ENCODE results near the gene KRTAP5-2.
"Not testable (repeated sequence)": the region's sequence is repeated elsewhere in the genome, so short reads cannot be mapped to it uniquely, and the experiment has no call there.

Gene KRTAP5-2

GRCh38 chr11:1604711-1605110, 6.6 kb upstream of the KRTAP5-2 start:
- Histone ChIP-seq H3K9me3 (ENCODE audit: severe bottlenecking) (no peaks in the 10 kb centered on the region), H3K4me3 (ENCODE audit: low read depth, low read length) (no peak overlapping the region), H3K27ac (no peak overlapping the region), H3K36me3 (no peaks in the 10 kb centered on the region), H3K27me3 (ENCODE audit: insufficient read depth, low read depth, severe bottlenecking) (peaks cover 48% of the 10 kb centered on the region)
- TF ChIP-seq, protein P1, sequence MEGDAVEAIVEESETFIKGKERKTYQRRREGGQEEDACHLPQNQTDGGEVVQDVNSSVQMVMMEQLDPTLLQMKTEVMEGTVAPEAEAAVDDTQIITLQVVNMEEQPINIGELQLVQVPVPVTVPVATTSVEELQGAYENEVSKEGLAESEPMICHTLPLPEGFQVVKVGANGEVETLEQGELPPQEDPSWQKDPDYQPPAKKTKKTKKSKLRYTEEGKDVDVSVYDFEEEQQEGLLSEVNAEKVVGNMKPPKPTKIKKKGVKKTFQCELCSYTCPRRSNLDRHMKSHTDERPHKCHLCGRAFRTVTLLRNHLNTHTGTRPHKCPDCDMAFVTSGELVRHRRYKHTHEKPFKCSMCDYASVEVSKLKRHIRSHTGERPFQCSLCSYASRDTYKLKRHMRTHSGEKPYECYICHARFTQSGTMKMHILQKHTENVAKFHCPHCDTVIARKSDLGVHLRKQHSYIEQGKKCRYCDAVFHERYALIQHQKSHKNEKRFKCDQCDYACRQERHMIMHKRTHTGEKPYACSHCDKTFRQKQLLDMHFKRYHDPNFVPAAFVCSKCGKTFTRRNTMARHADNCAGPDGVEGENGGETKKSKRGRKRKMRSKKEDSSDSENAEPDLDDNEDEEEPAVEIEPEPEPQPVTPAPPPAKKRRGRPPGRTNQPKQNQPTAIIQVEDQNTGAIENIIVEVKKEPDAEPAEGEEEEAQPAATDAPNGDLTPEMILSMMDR (IDR thresholded peaks at IDR 0.05; ENCODE audit: low read depth, low read length) = no peak
- DNase-seq = no peak

- Histone ChIP-seq H3K27ac (no peak overlapping the region), H3K27me3 (ENCODE audit: insufficient read depth, low read depth, severe bottlenecking) (peaks cover 47% of the 10 kb centered on the region), H3K36me3 (no peaks in the 10 kb centered on the region), H3K9me3 (ENCODE audit: severe bottlenecking) (no peaks in the 10 kb centered on the region), H3K4me3 (ENCODE audit: low read depth, low read length) (no peak overlapping the region)
- TF ChIP-seq, protein P1 (IDR thresholded peaks at IDR 0.05; ENCODE audit: low read depth, low read length) = no peak
- no peak for DNase-seq
These were observed 6.1 kb upstream of the KRTAP5-2 start for GRCh38 chr11:1604181-1604580.

DNA sequence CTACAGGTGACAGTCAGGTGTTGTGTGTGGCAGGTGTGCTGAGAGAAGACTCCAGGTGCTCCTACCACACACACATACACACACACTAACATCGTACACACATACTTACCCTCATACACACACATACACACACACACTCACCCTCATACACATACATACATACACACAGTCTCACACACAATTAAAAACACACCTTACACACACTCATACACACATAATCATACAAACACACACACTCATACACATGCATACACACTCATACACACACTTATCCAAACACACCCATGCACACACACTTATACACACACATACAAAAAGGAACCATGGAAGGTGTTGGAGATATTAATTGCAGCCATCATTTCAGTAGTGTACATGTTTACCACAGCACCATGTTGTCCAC, 5.5 kb upstream of the KRTAP5-2 start:
- TF ChIP-seq, protein P1 (IDR thresholded peaks at IDR 0.05; ENCODE audit: low read depth, low read length) = no peak
- Histone ChIP-seq H3K27ac (no peak overlapping the region), H3K9me3 (ENCODE audit: severe bottlenecking) (no peaks in the 10 kb centered on the region), H3K36me3 (no peaks in the 10 kb centered on the region), H3K27me3 (ENCODE audit: insufficient read depth, low read depth, severe bottlenecking) (peaks cover 41% of the 10 kb centered on the region), H3K4me3 (ENCODE audit: low read depth, low read length) (no peak overlapping the region)
- no peak for DNase-seq

GRCh38 chr11:1601663-1602062, 3.6 kb upstream of the KRTAP5-2 start:
- H3K4me3 ChIP-seq (ENCODE audit: low read depth, low read length); H3K27ac ChIP-seq; H3K9me3 ChIP-seq (ENCODE audit: severe bottlenecking); H3K36me3 ChIP-seq; DNase-seq: not testable (repeated sequence)
- peaks cover 43% of the 10 kb centered on the region for H3K27me3 ChIP-seq (ENCODE audit: insufficient read depth, low read depth, severe bottlenecking)

GRCh38 chr11:1600626-1601025, 2.5 kb upstream of the KRTAP5-2 start:
- Histone ChIP-seq H3K36me3 (no peaks in the 10 kb centered on the region), H3K9me3 (ENCODE audit: severe bottlenecking) (no peaks in the 10 kb centered on the region), H3K27me3 (ENCODE audit: insufficient read depth, low read depth, severe bottlenecking) (peaks cover 40% of the 10 kb centered on the region), H3K4me3 (ENCODE audit: low read depth, low read length) (no peak overlapping the region), H3K27ac (no peak overlapping the region)
- DNase-seq = no peak
- TF ChIP-seq, protein P1 (IDR thresholded peaks at IDR 0.05; ENCODE audit: low read depth, low read length) = no peak

- H3K9me3 ChIP-seq (ENCODE audit: severe bottlenecking) = no peaks in the 10 kb centered on the region
- no peaks in the 10 kb centered on the region for H3K36me3 ChIP-seq
- peaks cover 46% of the 10 kb centered on the region for H3K27me3 ChIP-seq (ENCODE audit: insufficient read depth, low read depth, severe bottlenecking)
- no peak for DNase-seq
- TF ChIP-seq, protein P1 (IDR thresholded peaks at IDR 0.05; ENCODE audit: low read depth, low read length) = no peak
- no peak overlapping the region for H3K27ac ChIP-seq
- H3K4me3 ChIP-seq (ENCODE audit: low read depth, low read length) = no peak overlapping the region
These were observed 722 bp upstream of the KRTAP5-2 start for GRCh38 chr11:1598816-1599215.

- H3K9me3 ChIP-seq (ENCODE audit: severe bottlenecking); H3K36me3 ChIP-seq; H3K27ac ChIP-seq; H3K4me3 ChIP-seq (ENCODE audit: low read depth, low read length); DNase-seq: not testable (repeated sequence)
- peaks cover 46% of the 10 kb centered on the region for H3K27me3 ChIP-seq (ENCODE audit: insufficient read depth, low read depth, severe bottlenecking)
These were observed 312 bp upstream of the KRTAP5-2 start for GRCh38 chr11:1598406-1598805.

All from WERI-Rb-1 (cell line).